NCI-H1092 treated with DMSO at 0.1 percent for 48 hours (cell line): ENCODE measurements around the gene KCNJ3.
"Not testable (repeated sequence)": the region's sequence is repeated elsewhere in the genome, so short reads cannot be mapped to it uniquely, and the experiment has no call there.

ENCODE experiments used
- DNase-seq: peaks from one replicate; lab custom pipeline; 2025; lab: John Stamatoyannopoulos, UW

The KCNJ3 gene

DNA sequence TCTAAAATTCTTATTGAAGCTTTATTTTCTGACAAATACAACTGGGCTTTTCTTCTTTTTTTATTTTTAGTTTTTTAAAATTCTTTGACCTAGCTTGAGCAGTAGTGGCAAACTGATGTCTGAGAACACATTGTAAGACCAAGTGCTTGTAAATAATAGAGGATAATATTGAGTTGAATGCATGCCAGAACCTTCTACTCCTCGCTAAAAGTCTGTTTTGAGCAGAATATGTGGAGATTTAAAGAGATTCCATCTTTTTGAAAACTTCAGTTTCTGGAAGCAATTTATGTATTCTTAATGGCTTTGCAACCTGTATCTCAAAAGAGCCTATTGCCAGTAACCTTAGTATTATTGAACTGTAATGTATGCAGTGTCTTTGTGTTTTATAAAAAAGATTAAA is 148.3 kb downstream of the KCNJ3 start:
- DNase-seq, result no peak

DNA sequence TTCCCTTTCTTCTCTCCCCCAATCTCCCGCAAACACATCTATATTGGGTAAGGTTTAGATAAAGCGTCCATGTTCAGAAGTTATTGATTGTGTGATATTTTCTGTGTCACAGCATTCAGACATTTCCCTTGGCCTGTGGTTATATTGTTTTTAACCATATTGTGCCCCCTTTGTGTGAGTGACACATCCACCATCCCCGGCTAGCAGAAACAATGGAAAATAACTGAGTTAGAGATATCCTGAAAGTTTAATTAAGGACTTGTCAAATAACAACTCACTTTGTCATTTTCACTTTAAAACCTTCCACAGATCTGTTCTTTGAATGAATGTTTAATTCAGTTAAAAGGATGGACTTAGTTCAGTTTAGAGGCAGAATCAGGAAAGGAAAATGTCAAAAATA is 151.0 kb downstream of the KCNJ3 start:
- DNase-seq, result no peak

DNA sequence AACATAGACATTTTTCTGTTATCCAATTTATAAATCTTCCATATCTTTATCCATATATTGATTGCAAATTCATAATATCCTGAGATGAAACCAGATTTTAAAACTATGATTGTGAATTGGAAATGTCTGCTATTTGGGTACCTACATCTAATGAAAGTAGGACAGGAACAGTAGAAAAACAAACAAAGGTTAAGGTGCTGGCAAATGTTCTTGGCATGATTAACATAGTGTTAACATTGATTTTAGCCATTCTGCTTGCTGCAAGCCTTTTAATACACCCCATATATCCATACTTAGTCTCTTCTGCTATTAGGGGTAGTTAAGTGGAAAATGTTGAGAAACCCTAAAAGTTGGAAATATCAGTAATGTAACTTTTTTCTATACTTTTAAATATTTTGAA is 152.0 kb downstream of the KCNJ3 start:
- no peak for DNase-seq

DNA sequence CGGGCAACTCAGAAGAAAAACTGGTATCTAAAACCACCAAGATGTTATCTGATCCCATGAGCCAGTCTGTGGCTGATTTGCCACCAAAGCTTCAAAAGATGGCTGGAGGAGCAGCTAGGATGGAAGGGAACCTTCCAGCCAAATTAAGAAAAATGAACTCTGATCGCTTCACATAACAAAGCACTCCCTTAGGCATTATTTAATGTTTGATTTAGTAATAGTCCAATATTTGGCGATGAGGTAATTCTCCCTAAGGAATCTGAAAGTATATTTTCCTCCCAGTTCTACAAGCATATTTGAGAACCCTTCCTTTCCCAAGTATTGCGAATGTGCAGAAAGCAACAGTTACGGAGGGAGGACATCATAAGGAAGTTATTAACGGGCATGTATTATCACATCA is 156.6 kb downstream of the KCNJ3 start:
- no peak for DNase-seq

DNA sequence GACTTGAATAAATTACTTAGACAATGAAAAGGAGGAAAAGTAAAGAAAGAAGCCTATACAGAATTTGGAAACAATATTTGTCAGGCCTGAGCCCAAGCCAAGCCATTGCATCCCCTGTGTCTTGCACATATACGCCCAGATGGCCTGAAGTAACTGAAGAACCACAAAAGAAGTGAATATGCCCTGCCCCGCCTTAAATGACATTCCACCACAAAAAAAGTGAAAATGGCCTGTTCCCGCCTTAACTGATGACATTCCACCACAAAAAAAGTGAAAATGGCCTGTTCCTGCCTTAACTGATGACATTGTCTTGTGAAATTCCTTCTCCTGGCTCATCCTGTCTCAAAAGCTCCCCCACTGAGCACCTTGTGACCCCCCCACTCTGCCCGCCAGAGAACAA is 168.7 kb downstream of the KCNJ3 start:
- DNase-seq, result not testable (repeated sequence)

DNA sequence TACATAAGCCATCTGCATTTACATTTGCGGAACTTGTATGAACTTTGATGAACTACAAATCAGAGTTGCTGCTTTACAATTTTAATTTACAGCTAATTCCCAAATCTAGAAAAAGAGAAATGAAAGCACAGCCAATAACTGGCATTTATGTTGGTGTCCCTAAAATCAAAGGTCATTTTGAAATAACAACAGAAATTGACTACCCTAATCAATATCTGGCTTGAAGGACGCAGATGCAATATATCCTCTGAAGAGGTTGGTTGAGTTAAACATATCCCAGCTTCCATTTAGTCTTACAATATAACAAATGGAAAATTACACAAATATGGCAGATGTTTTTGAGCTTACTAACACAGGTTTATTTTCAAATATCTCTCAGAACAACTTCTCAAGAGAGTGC is 177.5 kb downstream of the KCNJ3 start:
- no peak for DNase-seq

DNA sequence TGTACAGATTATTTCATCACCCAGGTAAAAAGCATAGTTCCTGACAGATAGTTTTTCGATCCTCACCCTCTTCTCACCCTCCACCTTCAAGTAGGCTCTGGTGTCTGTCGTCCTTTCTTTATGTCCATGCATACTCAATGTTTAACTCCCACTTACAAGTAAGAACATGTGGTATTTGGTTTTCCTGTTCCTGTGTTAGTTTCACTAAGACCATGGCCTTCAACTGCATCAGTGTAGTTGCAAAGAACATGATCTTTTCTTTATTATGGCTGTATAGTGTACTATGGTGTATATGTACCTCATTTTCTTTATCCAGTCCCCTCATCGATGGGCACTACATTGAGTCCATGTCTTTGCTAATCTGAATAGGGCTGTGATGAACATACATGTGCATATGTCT is 184.2 kb downstream of the KCNJ3 start:
- no peak for DNase-seq

DNA sequence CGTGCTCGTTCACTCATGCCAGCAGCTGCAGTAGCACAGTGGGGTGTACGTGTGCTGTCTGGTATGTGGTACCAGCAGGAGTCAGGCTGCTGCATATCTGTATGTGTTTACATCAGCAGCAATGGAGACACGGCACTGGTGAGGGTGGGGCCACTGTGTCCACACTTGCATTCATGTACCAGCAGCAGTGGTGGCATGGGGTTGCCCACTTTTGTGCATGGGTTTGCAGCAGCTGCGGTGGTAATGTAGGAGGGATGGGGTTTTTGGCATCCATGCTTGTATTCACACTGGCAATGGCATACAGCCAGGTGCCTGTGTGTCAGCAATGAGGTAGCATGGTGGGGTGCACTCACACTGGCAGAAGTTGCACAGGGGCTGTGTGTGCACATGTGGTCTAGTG is 187.8 kb downstream of the KCNJ3 start:
- DNase-seq, result no peak

DNA sequence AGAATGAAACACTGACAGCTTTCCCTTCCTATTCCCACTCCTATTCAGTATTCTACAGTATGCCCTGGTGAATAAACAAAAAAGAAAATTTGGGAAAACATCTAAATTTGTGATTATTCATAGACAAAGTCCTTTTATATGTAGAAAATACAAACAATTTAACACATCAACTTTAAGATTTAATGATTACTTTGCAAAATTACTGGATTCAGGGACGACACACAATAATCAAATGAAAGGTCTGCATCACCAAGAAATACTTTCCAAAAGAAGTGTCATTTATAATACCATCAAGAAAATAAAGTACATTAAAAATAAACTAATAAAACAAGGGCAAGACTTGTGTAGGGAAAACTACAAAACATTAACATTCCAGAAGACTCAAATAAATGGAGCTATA is 199.8 kb downstream of the KCNJ3 start:
- DNase-seq, result no peak

DNA sequence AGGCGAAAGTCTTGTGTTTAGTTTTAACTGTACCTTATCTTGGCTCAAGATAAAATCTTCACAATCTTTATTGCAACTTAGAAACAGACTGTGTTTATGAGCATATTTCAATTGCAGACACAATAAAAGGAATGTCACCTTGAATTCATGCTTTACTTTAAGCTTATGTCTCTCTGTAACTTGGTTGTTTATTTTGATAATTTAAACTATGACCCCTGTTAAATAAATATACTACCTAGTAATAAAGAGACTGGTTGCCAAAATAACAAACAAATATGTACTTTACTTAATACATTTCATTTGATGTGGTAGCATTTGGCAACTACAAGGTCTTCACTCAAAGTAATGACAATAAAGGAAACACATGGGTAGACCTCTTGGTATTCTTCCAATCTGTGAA is 202.6 kb downstream of the KCNJ3 start:
- DNase-seq, result no peak
